HG02678 (cell line): Measurements from ENCODE around the gene PXDN.

Experiments
- ATAC-seq: cut with Tn5 transposase; IDR thresholded peaks from one replicate; pipeline ENCODE4 v1.9.1; 2021; ENCODE audit warnings: mild to moderate bottlenecking, moderate library complexity; ENCODE audit not compliant: unreplicated experiment

PXDN gene

DNA sequence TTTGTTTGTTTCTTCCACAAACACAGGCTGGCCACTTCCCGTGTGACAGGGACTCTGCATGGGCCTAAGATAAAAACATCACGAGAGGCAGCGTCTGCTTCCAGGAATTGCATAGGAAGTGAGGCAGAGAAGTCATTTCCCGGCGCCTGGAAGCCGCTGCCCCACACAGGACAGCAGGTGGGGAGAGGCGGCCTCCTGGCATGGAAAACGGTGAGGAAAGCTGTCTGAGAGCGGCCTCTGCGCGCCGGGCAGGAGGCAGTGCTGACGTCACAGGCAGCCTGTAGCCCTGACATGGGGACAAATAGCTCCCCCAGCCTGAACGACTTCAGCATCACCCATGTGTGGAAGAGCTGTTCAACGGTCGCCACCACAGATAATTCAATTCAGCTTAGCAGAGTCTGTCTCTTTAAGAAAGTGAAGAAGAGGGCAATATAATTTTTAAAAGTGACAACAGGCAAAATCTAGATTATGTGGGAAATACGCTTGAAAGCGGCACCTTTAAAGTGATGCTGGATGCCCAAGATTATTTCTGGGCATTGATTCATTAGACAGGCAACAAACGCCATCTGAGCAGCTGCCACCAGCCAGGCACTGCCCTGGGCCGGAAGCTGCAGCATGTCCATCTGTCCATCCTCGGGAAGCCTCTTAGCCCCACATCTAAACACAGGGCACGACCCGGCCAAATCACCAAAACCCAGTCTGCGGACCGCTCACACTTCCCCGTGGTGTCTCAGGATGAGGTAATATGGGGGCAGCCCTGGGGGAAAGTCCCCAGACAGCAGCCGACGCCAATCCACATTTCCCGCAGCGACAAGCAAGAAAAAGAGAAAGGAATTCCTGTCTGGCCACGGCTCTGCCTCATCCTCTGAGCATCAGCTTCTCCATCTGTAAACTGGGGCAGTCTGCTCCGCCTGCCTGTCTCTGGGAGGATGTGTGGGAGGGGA, 138.9 kb downstream of the PXDN start:
- peak; percentile 49 for ATAC-seq

DNA sequence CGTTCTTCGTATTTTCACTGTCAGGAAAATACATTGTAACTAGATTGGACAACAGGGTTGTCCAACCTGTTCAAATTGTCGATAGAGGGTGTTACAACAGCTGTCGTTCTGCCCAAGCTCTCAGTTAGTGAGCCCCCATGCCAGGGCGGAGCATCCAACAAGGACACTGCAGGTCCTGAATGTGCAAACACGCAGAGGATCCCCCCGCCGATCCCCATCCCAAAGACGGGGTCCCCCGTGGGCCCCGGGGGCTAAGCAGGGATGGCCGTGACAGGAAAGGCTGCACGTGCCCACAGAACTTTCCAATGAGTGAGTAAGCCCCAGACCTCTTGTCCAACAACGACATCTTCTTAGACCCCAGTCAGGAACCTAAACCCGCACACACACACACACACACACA, 140.8 kb downstream of the PXDN start:
- ATAC-seq = no peak

DNA sequence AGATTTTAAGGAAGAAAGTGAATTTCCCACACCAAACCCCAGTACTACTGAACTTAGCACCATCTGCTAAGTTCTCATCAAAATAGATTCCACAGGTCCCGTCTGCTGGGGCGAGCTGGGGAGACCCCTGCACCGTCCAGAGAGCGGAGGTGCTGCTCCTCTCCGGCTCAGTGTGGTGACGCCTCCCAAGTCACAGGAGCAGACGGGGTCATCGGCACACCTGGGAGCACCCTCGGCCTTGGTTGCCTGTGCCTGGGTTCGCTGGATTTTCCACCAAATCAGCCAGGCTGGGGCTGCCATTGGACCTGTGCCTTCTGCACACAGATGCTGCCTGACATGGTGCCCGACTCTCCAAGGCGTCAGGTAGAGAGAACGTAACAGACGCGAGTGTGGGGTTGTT, 141.3 kb downstream of the PXDN start:
- no peak for ATAC-seq

GRCh38 chr2:1602278-1603010, 141.9 kb downstream of the PXDN start:
- ATAC-seq = no peak

DNA sequence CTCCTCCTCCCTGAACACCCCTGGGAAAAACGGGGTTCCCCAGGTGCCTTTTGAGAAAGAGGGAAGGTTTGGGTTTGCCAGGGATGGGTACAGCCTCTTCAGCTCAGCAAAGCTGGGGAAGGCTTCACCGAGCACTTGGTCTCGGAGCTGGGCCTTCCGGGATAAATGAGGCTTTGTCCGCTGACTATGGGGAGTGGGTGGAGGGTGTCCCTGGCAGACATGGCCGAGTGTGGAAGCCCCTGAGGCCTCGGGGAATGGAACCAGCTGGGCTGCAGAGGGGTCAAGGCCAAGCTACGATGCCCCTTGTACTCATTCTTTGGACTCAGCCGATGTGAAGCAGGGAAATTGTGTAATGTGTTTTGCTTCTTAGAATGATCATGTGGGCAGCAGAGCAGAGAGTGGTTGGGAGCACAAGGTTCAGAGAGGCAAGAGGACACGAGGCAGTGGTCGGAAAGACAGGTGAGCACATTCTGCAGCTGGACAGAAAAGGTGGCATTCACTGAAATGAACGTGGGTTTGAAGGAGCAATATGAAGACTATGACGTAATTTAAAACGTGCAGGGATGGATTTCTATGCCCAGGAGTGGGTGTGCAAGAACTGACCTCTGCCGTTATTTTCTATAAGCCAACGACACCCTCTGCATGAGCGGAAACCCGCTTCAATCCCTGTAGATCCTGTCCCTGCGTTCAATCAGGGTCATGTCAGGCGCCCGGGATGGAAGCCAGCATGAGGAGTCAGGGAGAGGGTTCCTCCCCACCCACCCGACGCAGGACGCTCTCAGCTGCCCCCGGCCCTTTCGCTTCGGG, 142.6 kb downstream of the PXDN start:
- ATAC-seq = no peak

DNA sequence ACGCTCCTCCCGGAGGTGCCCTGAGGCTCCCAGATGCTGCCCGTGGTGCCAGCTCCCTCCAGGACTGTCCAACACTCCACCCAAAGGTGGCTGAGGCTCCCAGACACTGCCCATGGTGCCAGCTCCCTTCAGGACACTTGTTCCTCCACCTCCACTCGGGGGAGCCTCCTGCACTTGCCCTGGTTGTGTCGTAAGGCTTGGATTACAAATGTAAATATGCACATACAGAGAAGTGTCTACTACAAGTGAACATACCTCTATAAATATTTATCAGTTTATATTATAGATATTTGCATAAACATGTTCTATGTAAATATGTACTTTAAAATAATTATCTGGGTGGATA, 143.3 kb downstream of the PXDN start:
- ATAC-seq = no peak

DNA sequence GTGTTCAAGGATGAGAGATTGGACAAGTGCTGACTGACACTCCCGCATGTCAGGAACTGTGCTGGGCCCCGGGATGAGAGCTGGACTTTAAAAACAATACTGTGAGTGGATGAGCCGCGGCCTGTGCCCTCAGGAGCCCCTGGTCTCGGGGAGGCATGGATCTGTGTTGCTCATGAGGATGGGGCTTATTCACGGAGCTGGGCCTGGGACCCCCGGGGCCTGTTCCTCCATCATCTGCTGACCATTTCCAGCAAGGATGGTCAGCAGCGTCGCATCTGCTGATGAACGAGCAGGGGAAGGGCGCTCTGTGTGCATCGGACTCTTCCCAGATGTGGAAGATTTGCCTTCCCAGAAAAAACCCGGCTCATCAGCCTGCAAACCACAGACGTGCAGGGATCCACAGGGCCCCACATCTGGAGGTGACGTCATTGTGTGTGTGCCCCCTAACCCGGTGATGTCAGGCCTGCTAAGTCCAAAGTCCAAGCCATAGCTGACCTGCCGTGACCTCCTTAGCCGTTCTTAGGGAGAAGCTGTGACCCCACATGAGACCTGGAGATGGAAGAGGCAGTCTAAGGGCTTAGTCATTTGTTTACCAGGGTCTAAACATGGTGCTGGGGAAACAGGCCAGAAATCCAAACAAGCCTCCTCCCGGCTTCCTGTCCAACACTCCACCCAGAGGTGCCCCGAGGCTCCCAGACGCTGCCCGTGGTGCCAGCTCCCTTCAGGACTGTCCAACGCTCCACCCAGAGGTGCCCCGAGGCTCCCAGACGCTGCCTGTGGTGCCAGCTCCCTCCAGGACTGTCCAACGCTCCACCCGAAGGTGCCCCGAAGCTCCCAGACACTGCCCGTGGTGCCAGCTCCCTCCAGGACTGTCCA, 143.9 kb downstream of the PXDN start:
- no peak for ATAC-seq

DNA sequence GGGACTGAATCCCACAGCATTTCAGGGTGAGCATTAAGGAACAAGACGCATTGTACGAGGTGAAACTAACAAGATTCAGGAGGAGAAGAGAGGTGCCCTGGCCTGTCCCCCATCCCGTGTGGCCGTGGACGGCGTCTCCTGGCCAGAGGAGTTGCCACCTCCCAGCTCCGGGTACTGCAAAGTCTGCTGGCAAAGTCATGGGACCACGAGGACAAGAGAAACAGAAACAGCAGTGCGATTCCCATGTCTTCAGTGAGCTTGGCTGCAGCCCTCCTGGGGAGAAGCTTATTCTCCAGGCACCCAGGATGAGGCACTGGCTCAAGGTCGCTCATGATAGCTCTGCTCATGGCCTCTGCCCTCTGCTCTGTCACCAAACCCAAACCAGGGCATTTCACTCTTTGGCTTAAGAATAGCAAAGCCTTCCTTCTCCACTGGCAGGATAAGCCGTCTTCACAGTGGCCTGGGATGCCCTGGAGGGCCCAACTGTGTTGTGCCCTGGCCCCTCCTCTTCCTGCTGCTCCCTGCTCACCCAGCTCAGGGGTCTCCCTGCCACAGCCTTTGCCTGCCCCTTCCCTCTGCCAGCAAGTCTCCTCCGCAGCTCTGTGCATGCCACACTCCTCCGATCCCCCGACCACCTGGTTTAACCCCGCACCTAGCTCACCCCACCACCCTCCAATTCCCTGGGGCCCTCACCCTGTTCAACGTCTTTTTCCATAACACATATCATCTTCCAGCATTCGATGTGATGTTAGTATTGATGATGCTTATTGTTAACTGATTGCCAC, 144.8 kb downstream of the PXDN start:
- ATAC-seq = no peak

GRCh38 chr2:1598800-1599199, 145.5 kb downstream of the PXDN start:
- no peak for ATAC-seq

GRCh38 chr2:1598041-1598710, 146.1 kb downstream of the PXDN start:
- ATAC-seq = no peak

- ATAC-seq = no peak
These were observed 149.0 kb downstream of the PXDN start for GRCh38 chr2:1595274-1595673.

- no peak for ATAC-seq
These were observed 149.7 kb downstream of the PXDN start for GRCh38 chr2:1594373-1595171.

DNA sequence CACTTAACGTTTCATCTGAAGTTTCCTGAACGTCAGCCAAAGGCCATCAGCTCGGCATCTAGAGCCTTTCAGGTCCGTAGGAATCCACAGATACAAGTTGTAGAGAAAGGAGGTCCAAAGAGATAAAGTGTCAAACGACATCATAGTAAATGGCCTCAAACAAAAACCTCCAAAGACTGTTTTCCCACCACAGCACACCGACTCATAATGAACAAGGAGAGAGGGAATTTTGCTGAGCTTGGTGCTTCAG, 150.3 kb downstream of the PXDN start:
- ATAC-seq = no peak

DNA sequence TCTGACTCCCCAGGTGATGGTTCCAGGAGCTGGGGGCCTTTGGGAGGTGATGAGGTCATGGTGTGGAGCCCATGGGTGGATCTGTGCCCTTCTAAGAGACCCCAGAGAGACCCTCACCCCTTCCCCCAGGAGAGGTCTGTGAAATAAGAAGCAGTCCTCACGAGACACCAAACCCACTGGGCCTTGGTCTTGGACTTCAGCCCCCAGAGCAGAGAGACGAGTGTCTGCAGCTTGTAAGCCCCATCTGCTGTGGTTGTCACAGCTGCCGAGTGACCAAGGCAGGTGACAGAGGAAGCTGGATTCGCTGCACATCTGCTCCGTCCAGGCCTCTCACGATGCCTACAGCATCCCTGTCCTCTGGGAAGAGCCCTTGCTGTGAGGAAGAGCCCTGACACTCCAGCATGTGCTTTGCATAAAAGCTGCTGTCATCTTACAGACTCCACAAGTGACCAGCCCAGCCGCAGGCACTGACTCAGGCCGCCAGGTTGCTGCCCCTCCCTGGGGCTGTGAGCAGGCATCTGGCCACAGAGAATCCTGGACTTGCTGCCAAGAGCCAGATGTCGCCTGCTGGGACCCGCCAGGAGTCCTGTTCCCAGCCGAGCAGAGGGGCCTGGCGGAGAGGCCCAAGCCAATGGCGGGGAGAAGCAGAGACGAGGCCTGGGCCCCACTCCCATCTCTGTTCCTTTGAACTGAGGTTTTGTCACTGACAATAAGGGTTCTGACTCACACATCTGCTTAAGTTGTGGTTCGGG, 150.8 kb downstream of the PXDN start:
- ATAC-seq = no peak

DNA sequence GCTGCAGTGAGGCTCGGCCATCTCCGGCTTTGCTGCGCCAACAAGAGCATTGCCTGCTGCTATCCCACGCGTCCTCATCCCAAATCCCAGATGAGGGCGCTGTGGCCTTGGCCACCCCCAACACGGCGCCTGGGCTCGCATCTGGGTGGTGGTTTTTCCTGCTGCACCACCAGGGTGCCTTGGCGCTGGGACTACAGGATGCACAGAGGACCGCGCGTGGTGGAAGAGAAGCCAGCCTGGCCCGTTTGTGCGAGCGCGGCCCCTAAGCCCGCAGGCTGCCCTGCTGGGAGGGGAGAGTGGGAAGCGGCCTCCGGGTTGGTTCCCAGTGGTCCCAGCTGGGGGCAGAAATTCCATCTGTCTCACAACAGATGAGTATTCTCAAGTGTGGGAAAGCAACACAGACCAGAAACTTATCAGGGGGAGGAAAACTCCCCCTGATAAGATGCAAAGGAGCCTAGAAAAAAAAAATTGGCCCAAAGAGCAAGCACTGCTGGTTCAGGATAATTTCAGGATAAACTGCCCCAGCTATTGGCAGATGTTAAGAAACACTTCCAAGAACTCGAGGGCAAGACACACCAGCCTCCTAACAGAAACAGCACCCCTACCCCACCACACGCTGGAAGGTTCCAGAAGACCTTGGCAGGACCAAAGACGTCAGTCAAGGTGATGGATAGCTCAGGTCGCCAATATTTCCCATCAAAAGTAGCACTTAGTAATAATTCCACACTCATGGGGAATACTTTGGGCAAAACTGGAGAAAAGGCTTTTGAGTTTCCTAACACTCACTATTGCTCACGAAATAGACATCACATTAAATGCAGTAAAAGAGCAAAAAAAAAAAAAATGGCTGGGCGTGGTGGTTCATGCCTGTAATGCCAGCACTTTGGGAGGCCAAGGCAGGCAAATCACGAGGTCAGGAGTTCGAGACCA, 152.1 kb downstream of the PXDN start:
- ATAC-seq = no peak

- no peak for ATAC-seq
These were observed 152.9 kb downstream of the PXDN start for GRCh38 chr2:1591461-1591770.
